LNCaP clone FGC (cell line): Measurements from ENCODE around the gene ARL2BP.

Source experiments
- DNase-seq: peaks from one replicate; pipeline ENCODE4 v3.0.0-alpha.2; 2011; ENCODE audit warnings: low read depth
- H3K4me3 ChIP-seq: 2 replicates; pipeline ENCODE4 v1.5.1; 2011; ENCODE audit warnings: mild to moderate bottlenecking, low read depth, low read length, control low read depth
- TF ChIP-seq, protein P1 (sequence below): IDR thresholded peaks from 2 replicates; pipeline ENCODE4 v1.5.1; 2012; ENCODE audit warnings: mild to moderate bottlenecking; ENCODE audit not compliant: control insufficient read depth, insufficient read depth; ENCODE audit errors: extremely low read depth

Gene ARL2BP

DNA sequence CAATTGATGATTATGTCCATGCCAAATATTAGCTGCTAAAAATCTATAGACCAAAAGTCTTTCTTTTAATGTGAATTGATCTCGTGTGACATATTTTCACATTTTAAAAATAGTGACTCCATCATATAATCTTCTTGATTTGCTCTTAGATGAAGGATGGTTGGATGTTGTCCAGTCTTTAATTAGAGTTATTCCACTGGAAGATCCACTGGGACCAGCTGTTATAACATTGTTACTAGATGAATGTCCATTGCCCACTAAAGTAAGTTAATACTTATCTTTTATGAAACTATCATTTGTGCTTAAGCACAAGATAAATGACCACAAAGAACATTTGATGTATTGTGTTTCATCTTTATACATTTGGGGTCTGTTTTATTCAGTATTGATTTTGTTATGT, 36.1 kb upstream of the ARL2BP start:
- H3K4me3 ChIP-seq = no peak overlapping the region
- no peak for DNase-seq
- TF ChIP-seq, protein P1, sequence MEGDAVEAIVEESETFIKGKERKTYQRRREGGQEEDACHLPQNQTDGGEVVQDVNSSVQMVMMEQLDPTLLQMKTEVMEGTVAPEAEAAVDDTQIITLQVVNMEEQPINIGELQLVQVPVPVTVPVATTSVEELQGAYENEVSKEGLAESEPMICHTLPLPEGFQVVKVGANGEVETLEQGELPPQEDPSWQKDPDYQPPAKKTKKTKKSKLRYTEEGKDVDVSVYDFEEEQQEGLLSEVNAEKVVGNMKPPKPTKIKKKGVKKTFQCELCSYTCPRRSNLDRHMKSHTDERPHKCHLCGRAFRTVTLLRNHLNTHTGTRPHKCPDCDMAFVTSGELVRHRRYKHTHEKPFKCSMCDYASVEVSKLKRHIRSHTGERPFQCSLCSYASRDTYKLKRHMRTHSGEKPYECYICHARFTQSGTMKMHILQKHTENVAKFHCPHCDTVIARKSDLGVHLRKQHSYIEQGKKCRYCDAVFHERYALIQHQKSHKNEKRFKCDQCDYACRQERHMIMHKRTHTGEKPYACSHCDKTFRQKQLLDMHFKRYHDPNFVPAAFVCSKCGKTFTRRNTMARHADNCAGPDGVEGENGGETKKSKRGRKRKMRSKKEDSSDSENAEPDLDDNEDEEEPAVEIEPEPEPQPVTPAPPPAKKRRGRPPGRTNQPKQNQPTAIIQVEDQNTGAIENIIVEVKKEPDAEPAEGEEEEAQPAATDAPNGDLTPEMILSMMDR = no peak

DNA sequence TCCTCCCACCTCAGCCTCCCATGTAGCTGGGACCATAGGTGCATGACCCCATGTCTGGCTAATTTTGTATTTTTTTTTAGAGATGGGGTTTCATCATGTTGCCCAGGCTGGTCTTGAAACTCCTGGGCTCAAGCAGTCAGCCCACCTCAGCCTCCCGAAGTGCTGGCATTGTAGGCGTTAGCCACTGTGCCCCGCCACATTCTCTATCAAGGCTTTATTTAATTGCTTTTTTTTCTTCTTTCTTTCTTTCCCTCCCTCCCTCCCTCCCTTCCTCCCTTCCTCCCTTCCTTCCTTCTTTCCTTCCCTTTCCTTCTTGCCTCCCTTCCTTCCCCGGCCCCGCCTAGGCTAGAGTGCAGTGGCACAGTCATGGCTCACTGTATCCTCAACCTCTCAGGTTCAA, 35.3 kb upstream of the ARL2BP start:
- TF ChIP-seq, protein P1 = no peak

DNA sequence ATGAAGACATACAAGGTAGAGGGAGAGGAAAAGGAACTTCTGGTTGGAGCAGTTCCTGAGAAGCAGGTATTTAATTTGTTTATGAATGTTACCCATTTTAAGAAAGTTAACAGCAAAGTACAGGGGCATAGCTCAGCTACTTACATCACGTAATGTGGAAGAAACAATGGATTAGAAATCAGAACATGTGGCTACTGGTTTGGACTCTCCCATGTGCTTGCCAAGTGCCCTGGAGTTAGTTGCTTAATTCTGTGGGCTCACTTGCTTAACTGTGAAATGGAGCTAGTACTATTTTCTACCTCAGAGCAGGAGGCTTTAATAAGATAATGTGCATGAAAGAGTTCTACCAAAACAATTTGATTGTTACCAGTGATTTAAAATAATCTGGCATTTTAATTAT, 31.6 kb upstream of the ARL2BP start:
- TF ChIP-seq, protein P1 = no peak
- no peak overlapping the region for H3K4me3 ChIP-seq
- no peak for DNase-seq

More for the DNA sequence above, 35.3 kb upstream of the ARL2BP start:
- H3K4me3 ChIP-seq = no peak overlapping the region
- no peak for DNase-seq

DNA sequence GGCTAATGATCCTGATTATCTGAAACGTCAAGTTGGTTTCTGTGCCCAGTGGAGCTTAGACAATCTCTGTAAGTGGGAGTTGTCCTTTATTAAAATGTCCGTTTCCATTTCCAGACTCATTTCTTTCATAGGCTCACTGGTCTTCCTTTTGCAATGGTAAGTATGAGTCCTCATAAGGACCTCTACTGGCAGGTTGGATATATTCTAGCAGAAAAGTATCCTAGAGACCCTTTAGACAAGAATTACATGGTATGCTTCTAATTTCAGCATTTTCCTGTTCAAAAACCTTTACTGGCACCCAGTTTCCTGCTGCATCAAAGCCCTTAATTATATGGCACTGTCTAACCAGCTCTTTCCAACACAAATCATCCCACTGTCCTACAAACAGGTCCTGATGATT, 28.1 kb upstream of the ARL2BP start:
- TF ChIP-seq, protein P1 = no peak
- no peak overlapping the region for H3K4me3 ChIP-seq
- DNase-seq = no peak

DNA sequence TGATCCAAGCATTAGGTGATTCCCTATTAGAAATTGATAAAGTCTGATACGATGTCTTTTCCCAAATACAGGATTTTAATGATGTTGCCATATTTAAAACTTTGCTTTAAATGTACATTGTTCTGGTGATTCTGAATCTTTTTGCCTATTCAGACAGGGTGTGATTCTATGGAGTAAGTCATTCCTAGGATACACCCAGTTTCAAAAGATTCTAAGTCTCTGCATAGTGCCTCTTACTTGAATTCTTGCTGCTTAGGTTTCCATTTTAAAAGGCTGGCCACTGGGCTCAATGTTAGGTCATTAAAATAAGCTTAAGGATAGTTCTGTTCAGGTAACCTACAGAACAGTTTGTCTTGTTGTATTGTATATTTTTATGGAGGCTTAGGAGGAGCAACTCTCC, 22.0 kb upstream of the ARL2BP start:
- TF ChIP-seq, protein P1 = no peak
- H3K4me3 ChIP-seq = no peak overlapping the region
- DNase-seq = no peak

DNA sequence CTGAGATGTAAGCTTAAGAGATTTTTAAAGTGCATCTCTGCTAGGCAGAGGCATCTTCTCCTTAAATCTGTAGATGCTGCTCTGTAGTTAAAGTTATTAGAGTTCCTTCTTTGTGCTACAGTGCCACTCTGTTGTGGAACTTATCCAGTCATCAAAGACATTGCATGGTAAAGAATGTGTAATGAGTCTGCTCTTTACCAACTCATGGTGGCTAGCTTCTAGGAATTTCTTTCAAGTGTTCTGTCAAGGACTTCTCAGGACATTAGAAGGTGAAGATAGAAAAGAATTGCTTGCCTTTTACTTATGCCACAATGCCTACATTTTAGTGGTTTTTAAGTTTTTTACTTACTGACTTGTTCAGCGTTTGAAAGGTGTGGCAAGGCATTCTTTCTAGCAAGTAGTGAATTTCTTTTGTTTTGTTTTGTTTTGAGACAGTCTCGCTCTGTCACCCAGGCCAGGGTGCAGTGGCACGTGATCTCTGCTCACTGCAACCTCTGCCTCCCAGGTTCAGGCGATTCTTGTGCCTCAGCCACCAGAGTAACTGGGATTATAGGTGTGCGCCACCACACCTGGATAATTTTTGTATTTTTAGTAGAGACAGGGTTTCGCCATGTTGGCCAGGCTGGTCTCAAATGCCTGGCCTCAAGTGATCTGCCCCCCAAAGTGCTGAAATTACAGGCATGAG, 20.3 kb upstream of the ARL2BP start:
- TF ChIP-seq, protein P1 = no peak
- DNase-seq = no peak
- no peak overlapping the region for H3K4me3 ChIP-seq

DNA sequence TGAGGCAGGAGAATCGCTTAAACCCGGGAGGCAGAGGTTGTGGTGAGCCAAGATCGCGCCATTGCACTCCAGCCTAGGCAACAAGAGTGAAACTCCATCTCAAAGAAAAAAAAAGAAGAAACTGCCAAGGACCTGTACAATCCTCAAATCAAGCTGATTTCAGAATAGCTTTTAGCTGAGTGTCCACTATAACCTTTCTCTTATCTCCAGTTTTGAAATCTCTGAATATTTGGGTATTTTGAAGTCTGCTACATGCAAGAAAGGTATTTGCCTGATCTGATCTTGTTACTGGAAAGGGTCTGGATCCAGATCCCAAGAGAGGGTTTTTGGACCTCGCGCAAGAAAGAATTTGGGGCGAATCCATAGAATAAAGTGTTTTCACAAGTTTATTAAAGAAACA, 19.1 kb upstream of the ARL2BP start:
- TF ChIP-seq, protein P1 = no peak
- no peak overlapping the region for H3K4me3 ChIP-seq

More for the DNA sequence above, 19.1 kb upstream of the ARL2BP start:
- no peak for DNase-seq
